Lower leg skin (tissue), 4 donors: ENCODE measurements around the gene TSKU. TPM values are rescaled to one million over a fixed set of nuclear protein-coding genes. Genes with fewer than 3 reads are reported as not detected.
A peak's percentile ranks its signal among the peaks of the same experiment; 100 is the strongest.

ENCODE experiments used
- DNase-seq, 2 donors: peaks; one replicate each; pipeline ENCODE4 v3.0.0-alpha.2; 2019; ENCODE audit warnings: low spot score in 2 of 2
- H3K4me3 ChIP-seq: fragments of 200-600 bp; sonication (generic); 2 replicates; pipeline ENCODE4 v1.5.1; 2017; ENCODE audit warnings: mild to moderate bottlenecking, low read depth; ENCODE audit not compliant: poor library complexity, severe bottlenecking
- POLR2A ChIP-seq, 2 donors: fragments of 450-650 bp; IDR thresholded peaks; one replicate each; pipeline ENCODE4 v1.6.1; 2016 to 2017; ENCODE audit warnings: antibody characterized with exemption in 2 of 2, mild to moderate bottlenecking in 1 of 2, moderate library complexity in 1 of 2
- WGBS, 2 donors: methylation state at CpG; one replicate each; pipeline ENCODE4 v1.1.5; 2018; 5-methylcytosine and 5-hydroxymethylcytosine counted together
- intact Hi-C: fragments of 100-400 bp; cut with DNase I; formaldehyde crosslinking; loops from one replicate; pipeline ENCODE4 v1.15.0; 2023; ENCODE audit warnings: low total_unique reads
- total RNA-seq, 4 donors: library from RNA; depleted of rRNA; stranded (reverse); fragments of >200 nt; gene quantifications; one replicate each; pipeline ENCODE4 v1.1.0, GENCODE V29; 2016
- TF ChIP-seq, protein P1 (sequence below), 3 donors: fragments of 450-650 bp; IDR thresholded peaks; one replicate each; pipeline ENCODE4 v1.5.1; 2016; ENCODE audit warnings: antibody characterized with exemption in 3 of 3, mild to moderate bottlenecking in 3 of 3, moderate library complexity in 2 of 3

The TSKU gene
- total RNA-seq, 4 donors from 2014 or later: 113 to 125 (median 120) TPM

- peak in 1 of 2 donors; percentile 42 for DNase-seq
- intact Hi-C loops: loop anchor here (10.0 kb wide), 1 partner anchor 284 kb away; no protein-coding TSS in a partner anchor
- no peak for TF ChIP-seq POLR2A (IDR thresholded peaks at IDR 0.05)
- TF ChIP-seq, protein P1, sequence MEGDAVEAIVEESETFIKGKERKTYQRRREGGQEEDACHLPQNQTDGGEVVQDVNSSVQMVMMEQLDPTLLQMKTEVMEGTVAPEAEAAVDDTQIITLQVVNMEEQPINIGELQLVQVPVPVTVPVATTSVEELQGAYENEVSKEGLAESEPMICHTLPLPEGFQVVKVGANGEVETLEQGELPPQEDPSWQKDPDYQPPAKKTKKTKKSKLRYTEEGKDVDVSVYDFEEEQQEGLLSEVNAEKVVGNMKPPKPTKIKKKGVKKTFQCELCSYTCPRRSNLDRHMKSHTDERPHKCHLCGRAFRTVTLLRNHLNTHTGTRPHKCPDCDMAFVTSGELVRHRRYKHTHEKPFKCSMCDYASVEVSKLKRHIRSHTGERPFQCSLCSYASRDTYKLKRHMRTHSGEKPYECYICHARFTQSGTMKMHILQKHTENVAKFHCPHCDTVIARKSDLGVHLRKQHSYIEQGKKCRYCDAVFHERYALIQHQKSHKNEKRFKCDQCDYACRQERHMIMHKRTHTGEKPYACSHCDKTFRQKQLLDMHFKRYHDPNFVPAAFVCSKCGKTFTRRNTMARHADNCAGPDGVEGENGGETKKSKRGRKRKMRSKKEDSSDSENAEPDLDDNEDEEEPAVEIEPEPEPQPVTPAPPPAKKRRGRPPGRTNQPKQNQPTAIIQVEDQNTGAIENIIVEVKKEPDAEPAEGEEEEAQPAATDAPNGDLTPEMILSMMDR (IDR thresholded peaks at IDR 0.05): no peak
- no peak overlapping the region for H3K4me3 ChIP-seq
- WGBS, 2 donors: 65 to 85% methylated on average over 2 of the region's 2 CpGs
Measured at GRCh38 chr11:76801225-76801624, 18.1 kb downstream of the TSKU start.

- WGBS, 2 donors: 44 to 67% methylated on average over 2 of the region's 2 CpGs
- TF ChIP-seq POLR2A (IDR thresholded peaks at IDR 0.05): no peak
- TF ChIP-seq, protein P1 (IDR thresholded peaks at IDR 0.05): no peak
- no peak overlapping the region for H3K4me3 ChIP-seq
- no peak for DNase-seq
- intact Hi-C loops: loop anchor here (10.0 kb wide), 1 partner anchor 283 kb away; no protein-coding TSS in a partner anchor
Measured at GRCh38 chr11:76801736-76802135, 18.6 kb downstream of the TSKU start.

DNA sequence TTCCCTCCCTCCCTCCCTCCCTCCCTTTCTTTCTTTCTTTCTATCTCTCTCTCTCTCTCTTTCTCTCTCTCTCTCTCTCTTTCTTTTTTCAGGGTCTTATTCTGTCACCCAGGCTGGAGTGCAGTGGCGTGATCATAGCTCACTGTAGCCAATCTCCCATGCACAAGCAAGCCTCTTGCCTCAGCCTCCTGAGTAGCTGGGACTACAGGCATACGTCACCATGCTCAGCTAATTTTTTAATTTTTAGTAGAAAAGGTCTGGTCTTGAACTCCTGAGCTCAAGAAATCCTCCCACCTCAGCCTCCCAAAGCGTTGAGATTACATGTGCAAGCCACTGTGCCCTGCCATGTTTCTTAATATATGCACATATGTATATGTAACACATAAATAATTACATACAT is 19.0 kb downstream of the TSKU start:
- peak in 1 of 2 donors; percentile 53 for DNase-seq
- TF ChIP-seq POLR2A (IDR thresholded peaks at IDR 0.05): no peak
- TF ChIP-seq, protein P1 (IDR thresholded peaks at IDR 0.05): no peak
- WGBS, 2 donors: 79 to 85% methylated on average over 3 of the region's 3 CpGs
- no peak overlapping the region for H3K4me3 ChIP-seq
- intact Hi-C loops: loop anchor here (10.0 kb wide), 1 partner anchor 283 kb away; no protein-coding TSS in a partner anchor

GRCh38 chr11:76802621-76803020 is 19.5 kb downstream of the TSKU start:
- intact Hi-C loops: loop anchor here (10.0 kb wide), 1 partner anchor 282 kb away; no protein-coding TSS in a partner anchor
- H3K4me3 ChIP-seq: no peak overlapping the region
- DNase-seq: peak in 1 of 2 donors; percentile 83
- 51 to 67% methylated on average over 4 of the region's 4 CpGs for WGBS, 2 donors
- TF ChIP-seq POLR2A (IDR thresholded peaks at IDR 0.05): no peak
- TF ChIP-seq, protein P1 (IDR thresholded peaks at IDR 0.05): no peak

DNA sequence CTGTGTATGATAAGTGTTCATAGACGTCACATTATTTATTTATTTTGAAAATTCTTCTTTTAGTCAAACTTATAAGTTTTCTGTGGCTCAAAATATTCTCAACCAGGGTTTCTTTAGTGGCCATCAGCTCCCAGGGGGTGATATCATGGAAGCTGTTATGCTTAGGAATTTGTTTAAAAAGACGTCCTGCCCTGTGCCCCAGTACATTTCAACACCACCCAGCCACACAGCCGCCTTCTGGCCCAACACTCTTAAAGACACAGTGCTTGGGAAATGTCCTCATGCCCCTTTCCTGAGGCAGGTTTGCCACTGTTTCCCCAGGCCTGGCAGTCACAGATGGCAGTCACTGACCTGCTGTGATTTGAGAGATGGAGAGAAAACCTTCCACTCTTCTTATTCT is 19.9 kb downstream of the TSKU start:
- WGBS, 2 donors: 42 to 50% methylated on average over 3 of the region's 3 CpGs
- TF ChIP-seq POLR2A (IDR thresholded peaks at IDR 0.05): no peak
- TF ChIP-seq, protein P1 (IDR thresholded peaks at IDR 0.05): no peak
- DNase-seq: peak in 1 of 2 donors; percentile 63
- H3K4me3 ChIP-seq: no peak overlapping the region
- intact Hi-C loops: loop anchor here (10.0 kb wide), 1 partner anchor 282 kb away; no protein-coding TSS in a partner anchor
